ENCODE data around the gene NT5C1B. TPM values are rescaled to one million over a fixed set of nuclear protein-coding genes. Genes with fewer than 3 reads are reported as not detected.

Gene NT5C1B
- total RNA-seq, 1 donor from 2014 or later: not detected

DNA sequence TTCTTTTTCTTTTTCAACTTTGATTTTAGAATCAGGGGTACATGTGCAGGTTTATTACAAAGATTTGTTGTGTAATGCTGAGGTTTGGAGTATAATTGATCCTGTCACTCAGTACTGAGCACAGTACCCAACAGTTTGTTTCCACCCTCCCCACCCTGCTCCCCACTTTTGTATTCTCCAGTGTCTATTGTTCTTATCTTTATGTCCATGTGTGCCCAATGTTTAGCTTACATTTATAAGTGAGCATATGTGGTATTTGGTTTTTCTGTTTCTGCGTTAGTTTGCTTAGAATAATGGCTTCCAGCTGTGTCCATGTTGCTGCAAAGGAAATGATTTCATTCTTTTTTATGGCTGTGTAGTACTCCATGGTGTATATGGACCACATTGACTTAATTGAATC, 72.0 kb downstream of the NT5C1B start:
- intact Hi-C loops (cut with micrococcal nuclease): no loop called here
- H3K9me3 Mint-ChIP-seq: no peaks in the 10 kb centered on the region
- H3K27me3 Mint-ChIP-seq (ENCODE audit: low read depth): peaks cover 2% of the 10 kb centered on the region
- no peak overlapping the region for H3K4me3 Mint-ChIP-seq (ENCODE audit: low read depth)
- H3K27ac Mint-ChIP-seq: no peak overlapping the region
- DNase-seq (ENCODE audit: low spot score): no peak
- H3K4me1 Mint-ChIP-seq (ENCODE audit: low read depth): no peaks in the 10 kb centered on the region
- no peaks in the 10 kb centered on the region for H3K36me3 Mint-ChIP-seq (ENCODE audit: low read depth)

DNA sequence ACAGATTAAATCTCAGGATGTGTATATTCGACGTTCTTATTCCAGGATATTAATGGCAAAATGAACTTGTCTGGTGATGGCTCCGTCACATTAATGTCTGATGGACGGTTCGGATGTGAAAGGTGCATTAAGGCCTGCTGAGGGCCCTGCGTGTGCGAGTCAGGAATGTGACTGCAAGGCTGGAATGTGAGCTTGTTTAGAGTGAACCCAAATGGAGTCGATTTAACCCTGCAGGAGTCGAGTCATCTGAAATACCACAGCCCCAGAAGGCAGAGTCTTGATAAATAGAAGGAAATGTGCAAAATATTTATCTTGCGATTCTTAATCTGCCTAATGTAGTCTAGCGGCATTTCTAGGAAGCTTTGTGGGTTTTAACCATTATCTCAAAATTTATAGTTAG, 73.3 kb downstream of the NT5C1B start:
- no peak overlapping the region for H3K27ac Mint-ChIP-seq

DNA sequence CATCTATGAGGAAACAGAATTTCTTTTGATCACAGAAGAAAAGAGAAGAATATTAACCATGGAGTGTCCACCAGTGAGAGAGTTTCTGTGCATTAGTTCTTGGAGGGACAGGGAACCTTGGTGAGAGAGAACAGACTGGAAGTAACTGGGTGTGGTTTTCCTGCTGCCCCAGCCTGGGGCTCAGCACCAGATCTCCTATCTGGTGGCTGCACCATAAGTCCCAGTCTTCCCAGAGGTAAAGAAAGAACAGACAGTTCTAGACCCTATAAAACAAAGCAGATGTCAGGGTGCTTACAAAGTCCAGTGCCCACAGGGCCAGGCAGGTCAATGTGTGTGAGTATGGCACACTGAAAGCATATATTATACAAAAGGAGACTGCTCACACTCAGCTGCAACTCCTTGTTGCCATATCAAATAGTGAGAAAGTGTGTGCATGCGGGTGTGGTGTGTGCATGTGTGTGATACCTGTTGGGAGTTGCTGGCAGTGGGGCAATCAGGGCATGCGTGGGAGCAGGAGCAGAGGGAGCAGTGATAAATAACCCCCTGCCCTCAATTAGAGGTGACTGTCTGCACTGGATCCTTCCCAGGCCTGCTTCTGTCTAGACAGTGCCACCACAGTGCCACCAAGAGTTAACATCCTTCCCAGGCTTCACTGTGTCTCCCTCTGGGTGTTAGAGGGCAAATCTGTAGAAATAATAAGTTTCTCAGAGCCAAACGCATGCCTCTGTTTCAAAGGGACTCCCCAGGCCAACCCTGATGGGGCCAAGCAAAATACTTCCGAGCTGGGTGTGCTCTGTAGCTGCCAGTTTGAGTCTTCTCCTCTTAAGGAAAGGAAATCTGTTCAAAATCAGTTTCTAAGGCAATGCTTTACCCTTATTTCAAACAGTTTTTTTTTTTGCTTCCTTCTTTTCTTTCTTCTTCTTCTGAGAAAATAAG, 74.6 kb downstream of the NT5C1B start:
- peaks cover 10% of the 10 kb centered on the region for H3K27me3 Mint-ChIP-seq (ENCODE audit: low read depth)

More for the DNA sequence above, 73.3 kb downstream of the NT5C1B start:
- intact Hi-C loops (cut with micrococcal nuclease): no loop called here
- DNase-seq (ENCODE audit: low spot score): no peak
- peaks cover 3% of the 10 kb centered on the region for H3K27me3 Mint-ChIP-seq (ENCODE audit: low read depth)
- no peaks in the 10 kb centered on the region for H3K36me3 Mint-ChIP-seq (ENCODE audit: low read depth)
- H3K9me3 Mint-ChIP-seq: no peaks in the 10 kb centered on the region
- no peaks in the 10 kb centered on the region for H3K4me1 Mint-ChIP-seq (ENCODE audit: low read depth)
- H3K4me3 Mint-ChIP-seq (ENCODE audit: low read depth): no peak overlapping the region

More for the DNA sequence above, 74.6 kb downstream of the NT5C1B start:
- no peak for DNase-seq (ENCODE audit: low spot score)
- no peaks in the 10 kb centered on the region for H3K4me1 Mint-ChIP-seq (ENCODE audit: low read depth)
- H3K36me3 Mint-ChIP-seq (ENCODE audit: low read depth): no peaks in the 10 kb centered on the region
- no peak overlapping the region for H3K4me3 Mint-ChIP-seq (ENCODE audit: low read depth)
- no peak overlapping the region for H3K27ac Mint-ChIP-seq
- intact Hi-C loops (cut with micrococcal nuclease): no loop called here
- no peaks in the 10 kb centered on the region for H3K9me3 Mint-ChIP-seq

Other genes with a start within 250 kb of the NT5C1B start
- 12.4 and 15.2 TPM in 2 replicates for gene RDH14, start 28.9 kb downstream of the NT5C1B start, total RNA-seq